GM19328 (cell line): ENCODE measurements around the gene NYNRIN.
"Not testable (repeated sequence)": the region's sequence is repeated elsewhere in the genome, so short reads cannot be mapped to it uniquely, and the experiment has no call there.

Experiments used
- ATAC-seq: cut with Tn5 transposase; IDR thresholded peaks from one replicate; pipeline ENCODE4 v1.9.1; 2021; ENCODE audit warnings: mild to moderate bottlenecking, moderate library complexity; ENCODE audit not compliant: unreplicated experiment

NYNRIN gene

DNA sequence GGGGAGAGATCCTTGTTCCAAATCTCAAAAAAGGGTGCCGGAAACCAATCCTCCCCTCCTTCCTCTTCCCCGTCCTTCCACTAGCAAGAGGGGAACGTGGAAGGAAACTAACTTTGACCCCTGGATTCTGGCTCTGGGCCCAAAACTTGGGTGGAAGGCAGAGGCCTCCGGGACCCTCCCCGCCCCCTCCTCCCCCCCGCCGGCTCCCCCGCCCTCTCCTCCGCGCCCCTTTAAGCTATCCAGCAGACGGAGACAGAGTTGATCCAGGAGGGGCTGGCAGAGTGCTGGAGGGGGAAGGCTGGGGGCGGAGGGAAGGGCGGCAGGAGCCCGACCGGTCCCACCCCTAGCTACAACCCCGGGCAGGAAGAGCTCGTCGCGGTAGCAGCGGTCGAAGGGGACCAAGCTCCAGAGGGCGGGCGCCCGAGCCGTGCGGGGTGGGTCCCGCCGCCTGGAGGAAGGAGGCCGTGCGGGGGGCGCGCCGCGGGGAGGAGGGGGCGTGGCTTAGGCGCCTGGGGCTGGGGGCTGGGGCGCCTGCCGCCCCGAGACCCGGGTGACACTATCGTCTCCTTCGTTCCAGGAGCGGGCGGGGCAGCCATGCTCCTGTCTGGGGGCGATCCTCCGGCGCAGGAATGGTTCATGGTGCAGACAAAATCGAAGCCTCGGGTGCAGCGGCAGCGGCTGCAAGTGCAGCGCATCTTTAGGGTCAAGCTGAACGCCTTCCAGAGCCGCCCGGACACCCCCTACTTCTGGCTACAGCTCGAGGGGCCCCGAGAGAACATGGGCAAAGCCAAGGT, at the start of gene NYNRIN:
Gene NYNRIN (plus strand): TSS at position 351 of the 794 bp plus-strand sequence. CDS start 244 bp downstream, at position 595.
- ATAC-seq: no peak

DNA sequence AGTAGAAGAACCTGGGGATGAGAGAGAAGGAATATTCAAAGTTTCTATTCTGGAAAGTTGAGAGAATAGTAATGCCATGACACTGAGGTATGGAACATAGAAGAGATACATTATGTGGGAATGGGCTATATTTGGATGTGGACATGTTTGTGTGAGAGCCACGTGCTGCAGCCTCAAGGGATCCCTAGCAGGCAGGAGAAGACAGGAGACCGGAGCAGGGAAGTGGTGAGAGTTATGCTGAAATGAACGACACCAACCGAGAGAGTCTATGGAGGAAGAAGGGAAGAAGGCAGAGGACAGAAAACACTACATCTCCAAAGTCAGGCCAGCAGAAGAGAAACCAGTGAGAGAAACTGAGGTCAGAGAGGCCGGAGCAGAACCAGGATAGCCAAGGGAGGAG, 49.1 kb upstream of the NYNRIN start:
- no peak for ATAC-seq

- no peak for ATAC-seq
Observed at GRCh38 chr14:24351517-24351916, 47.3 kb upstream of the NYNRIN start.

DNA sequence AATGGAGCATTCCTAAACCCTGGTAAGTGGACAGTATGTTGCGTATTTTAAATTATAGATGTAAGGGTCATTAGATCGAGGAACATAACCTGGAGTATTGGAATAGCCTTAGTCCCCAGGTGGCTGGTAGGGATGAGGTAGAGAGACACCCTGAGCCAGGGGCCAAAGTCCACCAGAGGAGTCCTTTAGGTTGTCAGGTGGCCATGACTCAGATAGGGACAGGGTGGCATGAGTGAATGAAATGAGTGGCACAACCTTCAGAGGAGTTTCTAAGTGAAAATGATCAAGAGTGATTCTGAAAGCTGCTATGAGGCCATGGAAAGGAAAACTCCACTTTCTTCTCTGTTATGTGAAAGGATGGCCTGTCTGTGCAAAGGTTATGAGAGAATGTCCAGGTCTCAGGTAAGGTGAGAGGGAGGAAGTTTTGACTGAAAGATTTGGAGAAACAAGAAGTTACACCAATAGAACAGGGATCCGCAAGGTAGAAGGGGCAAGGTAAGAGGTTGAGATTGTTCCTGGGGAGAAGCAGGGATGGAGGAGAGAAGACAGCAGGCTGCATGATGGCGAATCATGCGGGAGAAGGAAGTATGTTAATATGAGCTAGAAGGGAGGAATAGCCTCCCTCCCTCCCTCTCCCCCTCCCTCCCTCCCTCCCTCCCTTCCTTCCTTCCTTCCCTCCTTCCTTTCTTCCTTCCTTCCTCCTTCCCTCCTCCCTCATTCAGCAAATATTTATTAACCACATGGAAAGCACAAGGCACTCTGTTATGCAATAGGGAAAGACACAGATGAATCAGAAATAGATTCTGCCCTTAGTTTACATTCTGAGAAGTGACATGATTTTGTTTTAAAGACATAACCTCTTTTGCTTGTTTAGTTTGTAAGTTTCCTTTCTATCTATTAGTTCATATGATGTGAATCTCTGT, 45.0 kb upstream of the NYNRIN start:
- ATAC-seq: no peak

- ATAC-seq: not testable (repeated sequence)
Observed at GRCh38 chr14:24354482-24354825, 44.3 kb upstream of the NYNRIN start.

DNA sequence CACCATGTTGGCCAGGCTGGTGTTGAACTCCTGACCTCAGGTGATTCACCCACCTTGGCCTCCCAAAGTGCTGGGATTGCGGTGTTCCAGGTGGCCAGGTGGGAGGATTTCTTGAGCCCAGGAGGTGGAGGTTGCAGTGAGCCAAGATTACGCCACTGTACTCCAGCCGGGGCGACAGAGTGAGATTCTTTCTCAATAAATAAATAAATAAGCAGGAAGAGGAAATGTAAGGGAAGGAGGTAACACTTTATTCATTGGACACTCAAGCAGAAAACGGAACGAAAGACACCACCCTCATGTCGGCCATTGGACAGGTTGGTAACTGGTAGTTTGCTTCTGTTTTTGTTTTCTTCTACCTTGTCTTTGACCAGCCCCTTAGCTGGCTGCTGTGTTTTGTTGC, 43.8 kb upstream of the NYNRIN start:
- no peak for ATAC-seq

GRCh38 chr14:24356208-24356607, 42.6 kb upstream of the NYNRIN start:
- no peak for ATAC-seq

- ATAC-seq: no peak
Observed at GRCh38 chr14:24360281-24360680, 38.5 kb upstream of the NYNRIN start.

DNA sequence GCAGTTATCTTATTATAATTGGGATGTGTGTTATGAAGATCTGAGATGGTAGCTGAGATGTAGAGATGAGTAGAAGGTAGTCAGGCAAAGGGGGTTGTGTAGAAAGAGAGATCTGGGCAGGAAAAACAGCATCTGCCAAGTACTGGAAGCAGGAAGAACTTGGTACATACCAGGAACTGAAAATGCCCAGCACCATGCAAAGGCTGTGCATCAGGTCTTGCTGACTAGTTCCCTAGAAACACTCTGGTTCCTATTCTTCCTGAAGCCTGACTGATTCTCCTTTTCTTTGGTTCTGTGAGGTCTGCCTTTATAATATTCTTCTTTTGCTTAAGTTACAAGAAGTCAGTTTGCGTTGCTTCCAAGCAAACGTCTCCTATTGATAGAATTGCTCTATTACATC, 37.5 kb upstream of the NYNRIN start:
- no peak for ATAC-seq

DNA sequence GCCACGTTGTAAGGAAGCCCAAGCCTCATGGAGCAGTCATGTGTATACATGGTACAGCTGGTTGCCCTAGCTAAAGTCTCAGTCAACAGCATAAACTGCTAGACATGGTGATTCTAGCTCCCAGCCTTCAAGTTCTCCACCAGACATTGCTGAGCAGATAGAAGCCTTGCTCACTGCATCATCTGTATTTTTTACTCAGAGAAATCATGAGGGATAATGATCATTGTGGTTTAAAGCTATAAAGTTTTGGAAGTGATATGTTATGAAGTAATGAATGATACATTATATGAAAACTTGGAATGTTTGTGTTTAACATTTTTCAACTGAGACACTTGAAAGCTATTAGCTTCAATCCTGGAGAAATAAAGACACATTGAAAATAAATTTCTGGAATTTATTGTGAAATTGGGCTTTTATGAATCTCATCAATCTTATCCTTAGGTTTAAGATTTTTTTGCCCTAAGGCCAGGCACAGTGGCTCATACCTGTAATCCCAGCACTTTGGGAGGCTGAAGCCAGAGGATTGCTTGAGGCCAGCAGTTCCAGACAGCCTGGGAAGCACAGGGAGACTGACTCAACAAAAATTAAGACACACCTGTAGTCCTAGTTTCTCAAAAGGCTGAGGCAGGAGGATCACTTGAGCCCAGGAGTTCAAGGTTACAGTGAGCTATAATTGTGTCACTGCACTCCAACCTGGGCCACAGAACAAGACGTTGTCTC, 36.4 kb upstream of the NYNRIN start:
- no peak for ATAC-seq

- ATAC-seq: no peak
Observed at GRCh38 chr14:24363401-24363800, 35.4 kb upstream of the NYNRIN start.

- no peak for ATAC-seq
Observed at GRCh38 chr14:24364841-24365240, 34.0 kb upstream of the NYNRIN start.

DNA sequence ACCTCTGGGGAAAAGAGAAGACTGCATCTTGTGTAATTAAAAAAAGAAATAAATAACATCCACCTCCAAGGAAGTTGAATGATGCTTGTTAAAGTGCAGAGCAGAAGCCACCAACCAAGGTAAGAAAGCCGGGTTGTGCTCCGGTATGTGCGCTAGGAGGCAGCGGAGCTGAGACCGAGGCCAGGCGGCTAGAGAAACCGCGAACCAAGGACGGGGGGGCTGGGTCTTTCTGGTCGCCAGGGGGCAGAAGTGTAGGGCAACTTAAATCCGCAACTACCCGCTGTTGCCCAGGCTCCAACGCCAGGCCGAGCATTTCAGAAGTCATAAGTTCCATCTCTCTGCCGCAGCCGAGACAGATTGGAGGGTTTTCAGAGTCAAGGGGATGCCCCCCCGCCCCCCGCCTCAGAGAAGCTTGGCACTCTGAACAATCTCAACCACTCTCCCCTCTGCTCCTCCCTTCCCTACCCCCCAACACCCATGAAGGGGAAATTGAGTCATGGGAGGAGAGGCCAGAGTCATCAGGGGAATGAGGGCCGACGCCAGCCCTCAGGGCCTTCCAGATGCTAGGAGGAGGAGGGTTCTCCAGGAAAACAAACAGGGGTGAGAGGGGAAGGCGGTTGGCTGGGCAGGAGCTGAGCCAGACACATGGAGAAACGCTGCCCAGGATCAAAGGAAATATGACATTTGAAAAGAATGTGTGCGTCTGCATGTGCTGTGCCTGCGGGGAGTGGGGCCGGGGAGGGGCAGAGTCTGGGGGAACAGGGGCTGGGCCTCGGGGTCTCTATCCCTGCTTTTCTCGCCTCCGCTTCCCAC, 33.0 kb upstream of the NYNRIN start:
- ATAC-seq: peak; percentile 36

DNA sequence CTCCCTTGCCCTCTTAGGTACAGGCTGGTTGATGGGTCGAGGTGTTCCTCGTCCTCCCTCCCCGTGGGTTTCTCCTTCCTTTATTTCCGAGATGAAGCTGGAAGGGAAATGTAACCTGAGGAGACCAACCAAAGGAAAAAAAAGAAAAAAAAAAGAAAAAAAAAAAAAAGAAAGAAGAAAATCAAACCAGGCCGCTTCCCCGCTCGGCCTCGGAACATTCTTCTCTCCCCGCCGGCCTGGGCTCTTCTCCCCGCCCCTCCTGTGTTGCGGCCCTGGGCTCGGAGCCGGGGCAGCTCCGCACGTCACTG, 32.4 kb upstream of the NYNRIN start:
- no peak for ATAC-seq

DNA sequence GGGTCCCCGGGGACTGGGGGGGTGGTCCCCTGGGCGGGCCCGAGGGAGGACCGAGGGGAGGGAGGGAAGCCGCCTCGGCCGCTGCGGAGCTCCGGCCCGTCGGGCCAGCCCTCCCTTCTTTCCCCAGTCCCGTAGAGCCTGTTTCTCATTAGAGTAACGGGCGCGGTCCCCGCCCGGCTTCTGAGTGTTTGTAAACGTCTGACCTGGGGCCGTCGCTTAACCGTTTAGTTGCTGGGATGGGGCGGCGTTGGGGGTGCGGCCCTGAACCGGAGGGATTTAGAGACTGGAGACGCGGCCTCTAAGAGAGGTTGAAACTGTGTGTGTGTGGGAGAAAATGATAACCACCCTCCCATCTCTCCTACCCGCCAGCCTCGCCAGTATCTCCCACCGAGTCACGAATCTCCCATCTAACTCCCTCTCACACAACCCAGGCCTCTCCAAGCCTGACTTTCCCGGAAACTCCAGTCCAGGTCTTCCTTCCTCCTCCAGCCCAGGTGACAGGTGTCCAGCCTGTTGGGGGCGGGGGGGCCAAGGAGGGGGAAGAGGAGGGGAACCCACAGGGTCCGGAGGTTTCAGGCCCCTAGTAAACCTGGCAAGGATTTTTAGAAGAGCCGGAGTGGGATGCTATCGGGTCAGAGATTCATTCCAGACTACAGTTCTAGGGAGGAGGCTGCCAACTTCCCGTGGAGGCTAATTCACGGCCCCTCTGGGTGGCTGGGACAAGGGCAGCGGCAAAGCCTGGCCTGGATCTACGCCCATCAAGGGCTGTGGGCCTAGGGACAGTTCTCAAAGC, 31.9 kb upstream of the NYNRIN start:
- peak; percentile 59 for ATAC-seq

- no peak for ATAC-seq
Observed at GRCh38 chr14:24367514-24368211, 31.1 kb upstream of the NYNRIN start, which contains the start of gene NFATC4. Gene NFATC4 (plus strand): TSS chr14:24368184. CDS start chr14:24368341, 157 bp downstream.

DNA sequence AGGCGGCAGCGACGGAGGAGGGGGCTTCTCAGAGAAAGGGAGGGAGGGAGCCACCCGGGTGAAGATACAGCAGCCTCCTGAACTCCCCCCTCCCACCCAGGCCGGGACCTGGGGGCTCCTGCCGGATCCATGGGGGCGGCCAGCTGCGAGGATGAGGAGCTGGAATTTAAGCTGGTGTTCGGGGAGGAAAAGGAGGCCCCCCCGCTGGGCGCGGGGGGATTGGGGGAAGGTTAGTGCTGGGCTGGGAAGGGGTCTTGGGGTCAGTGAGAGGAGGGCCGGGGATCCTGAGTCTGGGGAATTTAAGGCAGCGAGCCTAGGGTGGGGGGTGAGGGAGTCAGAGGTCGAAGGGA, 30.6 kb upstream of the NYNRIN start:
- no peak for ATAC-seq

GRCh38 chr14:24368562-24369252, 30.1 kb upstream of the NYNRIN start:
- ATAC-seq: no peak

DNA sequence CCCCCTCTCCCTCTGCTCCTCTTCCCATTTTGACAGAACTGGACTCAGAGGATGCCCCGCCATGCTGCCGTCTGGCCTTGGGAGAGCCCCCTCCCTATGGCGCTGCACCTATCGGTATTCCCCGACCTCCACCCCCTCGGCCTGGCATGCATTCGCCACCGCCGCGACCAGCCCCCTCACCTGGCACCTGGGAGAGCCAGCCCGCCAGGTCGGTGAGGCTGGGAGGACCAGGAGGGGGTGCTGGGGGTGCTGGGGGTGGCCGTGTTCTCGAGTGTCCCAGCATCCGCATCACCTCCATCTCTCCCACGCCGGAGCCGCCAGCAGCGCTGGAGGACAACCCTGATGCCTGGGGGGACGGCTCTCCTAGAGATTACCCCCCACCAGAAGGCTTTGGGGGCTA, 29.3 kb upstream of the NYNRIN start:
- no peak for ATAC-seq
